ENCODE results near the gene CRIP2.
A peak's percentile ranks its signal among the peaks of the same experiment; 100 is the strongest.

Gene CRIP2

GRCh38 chr14:105475269-105476096 is 862 bp downstream of the CRIP2 start:
- Mint-ChIP-seq H3K36me3 (ENCODE audit: low read depth) (no peaks in the 10 kb centered on the region), H3K27me3 (peaks cover 14% of the 10 kb centered on the region), H3K4me3 (peak overlapping the region; percentile 20), H3K27ac (no peak overlapping the region), H3K4me1 (ENCODE audit: low read depth) (peaks cover 14% of the 10 kb centered on the region), H3K9me3 (no peaks in the 10 kb centered on the region)

- H3K27me3 Mint-ChIP-seq = peaks cover 14% of the 10 kb centered on the region
- H3K27ac Mint-ChIP-seq = no peak overlapping the region
- H3K4me1 Mint-ChIP-seq (ENCODE audit: low read depth) = peaks cover 22% of the 10 kb centered on the region
- H3K9me3 Mint-ChIP-seq = no peaks in the 10 kb centered on the region
- no peak overlapping the region for H3K4me3 Mint-ChIP-seq
- H3K36me3 Mint-ChIP-seq (ENCODE audit: low read depth) = no peaks in the 10 kb centered on the region
These were observed 1.6 kb downstream of the CRIP2 start for GRCh38 chr14:105476097-105476830.

- H3K27me3 Mint-ChIP-seq = peaks cover 14% of the 10 kb centered on the region
- H3K36me3 Mint-ChIP-seq (ENCODE audit: low read depth) = no peaks in the 10 kb centered on the region
- H3K27ac Mint-ChIP-seq = no peak overlapping the region
- peaks cover 27% of the 10 kb centered on the region for H3K4me1 Mint-ChIP-seq (ENCODE audit: low read depth)
- no peaks in the 10 kb centered on the region for H3K9me3 Mint-ChIP-seq
- no peak overlapping the region for H3K4me3 Mint-ChIP-seq
These were observed 2.4 kb downstream of the CRIP2 start for GRCh38 chr14:105476831-105477659.

- Mint-ChIP-seq H3K4me3 (no peak overlapping the region), H3K36me3 (ENCODE audit: low read depth) (no peaks in the 10 kb centered on the region), H3K27ac (no peak overlapping the region), H3K27me3 (peaks cover 14% of the 10 kb centered on the region), H3K9me3 (no peaks in the 10 kb centered on the region), H3K4me1 (ENCODE audit: low read depth) (peaks cover 34% of the 10 kb centered on the region)
These were observed 3.2 kb downstream of the CRIP2 start for GRCh38 chr14:105477660-105478397.

- no peak overlapping the region for H3K4me3 Mint-ChIP-seq
- peaks cover 14% of the 10 kb centered on the region for H3K27me3 Mint-ChIP-seq
- peaks cover 35% of the 10 kb centered on the region for H3K4me1 Mint-ChIP-seq (ENCODE audit: low read depth)
- H3K36me3 Mint-ChIP-seq (ENCODE audit: low read depth) = no peaks in the 10 kb centered on the region
- no peak overlapping the region for H3K27ac Mint-ChIP-seq
- no peaks in the 10 kb centered on the region for H3K9me3 Mint-ChIP-seq
These were observed 4.0 kb downstream of the CRIP2 start for GRCh38 chr14:105478398-105479251.

GRCh38 chr14:105479431-105480158 is 5.0 kb downstream of the CRIP2 start:
- H3K27ac Mint-ChIP-seq = no peak overlapping the region
- H3K4me3 Mint-ChIP-seq = no peak overlapping the region
- H3K9me3 Mint-ChIP-seq = no peaks in the 10 kb centered on the region
- H3K4me1 Mint-ChIP-seq (ENCODE audit: low read depth) = peaks cover 41% of the 10 kb centered on the region
- H3K27me3 Mint-ChIP-seq = peaks cover 14% of the 10 kb centered on the region
- H3K36me3 Mint-ChIP-seq (ENCODE audit: low read depth) = no peaks in the 10 kb centered on the region

- no peaks in the 10 kb centered on the region for H3K36me3 Mint-ChIP-seq (ENCODE audit: low read depth)
- peaks cover 14% of the 10 kb centered on the region for H3K27me3 Mint-ChIP-seq
- H3K27ac Mint-ChIP-seq = no peak overlapping the region
- peaks cover 47% of the 10 kb centered on the region for H3K4me1 Mint-ChIP-seq (ENCODE audit: low read depth)
- H3K9me3 Mint-ChIP-seq = no peaks in the 10 kb centered on the region
- no peak overlapping the region for H3K4me3 Mint-ChIP-seq
These were observed 5.7 kb downstream of the CRIP2 start for GRCh38 chr14:105480199-105480746.

GRCh38 chr14:105480807-105481801 is 6.5 kb downstream of the CRIP2 start:
- Mint-ChIP-seq H3K4me1 (ENCODE audit: low read depth) (peaks cover 53% of the 10 kb centered on the region), H3K9me3 (no peaks in the 10 kb centered on the region), H3K27ac (peak overlapping the region; percentile 95), H3K4me3 (peak overlapping the region; percentile 77), H3K27me3 (peaks cover 14% of the 10 kb centered on the region), H3K36me3 (ENCODE audit: low read depth) (no peaks in the 10 kb centered on the region)

- H3K36me3 Mint-ChIP-seq (ENCODE audit: low read depth) = no peaks in the 10 kb centered on the region
- peaks cover 57% of the 10 kb centered on the region for H3K4me1 Mint-ChIP-seq (ENCODE audit: low read depth)
- H3K4me3 Mint-ChIP-seq = peak overlapping the region; percentile 77
- no peaks in the 10 kb centered on the region for H3K9me3 Mint-ChIP-seq
- H3K27me3 Mint-ChIP-seq = peaks cover 8% of the 10 kb centered on the region
- peak overlapping the region; percentile 95 for H3K27ac Mint-ChIP-seq
These were observed 7.4 kb downstream of the CRIP2 start for GRCh38 chr14:105481886-105482457.

GRCh38 chr14:105482486-105483110 is 8.0 kb downstream of the CRIP2 start:
- Mint-ChIP-seq H3K27ac (peak overlapping the region; percentile 95), H3K4me1 (ENCODE audit: low read depth) (peaks cover 51% of the 10 kb centered on the region), H3K4me3 (peak overlapping the region; percentile 77), H3K9me3 (no peaks in the 10 kb centered on the region), H3K36me3 (ENCODE audit: low read depth) (no peaks in the 10 kb centered on the region), H3K27me3 (peaks cover 3% of the 10 kb centered on the region)

- Mint-ChIP-seq H3K9me3 (no peaks in the 10 kb centered on the region), H3K36me3 (ENCODE audit: low read depth) (no peaks in the 10 kb centered on the region), H3K27ac (no peak overlapping the region), H3K4me1 (ENCODE audit: low read depth) (peaks cover 55% of the 10 kb centered on the region), H3K4me3 (no peak overlapping the region), H3K27me3 (peaks cover 3% of the 10 kb centered on the region)
These were observed 8.9 kb downstream of the CRIP2 start for GRCh38 chr14:105483300-105484068.
